OCI-LY7 (cell line): ENCODE measurements around the gene KLK1. TPM values are rescaled to one million over a fixed set of nuclear protein-coding genes. Genes with fewer than 3 reads are reported as not detected.

ENCODE experiments used
- BruUV-seq: library from RNA; stranded (reverse); fragments of 400-500 nt; replicated peaks from 2 replicates; lab custom pipeline; 2021; lab: Mats Ljungman, UMichigan
- CTCF ChIA-PET: fragments of 300-600 bp; sonication (Branson Sonifier 250); formaldehyde crosslinking; loops from one replicate; lab custom pipeline; 2022; ENCODE audit warnings: antibody characterized with exemption; ENCODE audit not compliant: unreplicated experiment; lab: Charles Lee
- POLR2A ChIA-PET: fragments of 300-600 bp; sonication (Branson Sonifier 250); formaldehyde crosslinking; loops from one replicate; lab custom pipeline; 2022; ENCODE audit warnings: antibody characterized with exemption; lab: Charles Lee
- DNase-seq: peaks from one replicate; pipeline ENCODE4 v3.0.0-alpha.2; 2015; ENCODE audit warnings: low spot score
- H2AFZ ChIP-seq: fragments of 200-600 bp; sonication (generic), shearing (Covaris generic); 2 replicates; pipeline ENCODE4 v1.6.1; 2014; ENCODE audit warnings: mild to moderate bottlenecking, antibody characterized with exemption, low read length, moderate library complexity
- H3K27ac ChIP-seq: fragments of 200-600 bp; sonication (generic); 2 replicates; pipeline ENCODE4 v1.5.1; 2014; ENCODE audit warnings: mixed run types, low read depth, mild to moderate bottlenecking, moderate library complexity, low read length, inconsistent platforms; ENCODE audit not compliant: poor library complexity, severe bottlenecking
- H3K36me3 ChIP-seq: fragments of 200-600 bp; sonication (generic); 2 replicates; pipeline ENCODE4 v1.6.1; 2014; ENCODE audit warnings: mild to moderate bottlenecking, antibody characterized with exemption, low read length, moderate library complexity, mixed read lengths; ENCODE audit not compliant: insufficient read depth
- H3K4me1 ChIP-seq: fragments of 200-600 bp; sonication (generic); 2 replicates; pipeline ENCODE4 v1.5.1; 2014; ENCODE audit warnings: mild to moderate bottlenecking, low read length; ENCODE audit not compliant: insufficient read depth, poor library complexity, severe bottlenecking
- H3K4me2 ChIP-seq: fragments of 200-600 bp; sonication (generic); 2 replicates; pipeline ENCODE4 v1.6.1; 2014; ENCODE audit warnings: mild to moderate bottlenecking, low read length
- H3K4me3 ChIP-seq: fragments of 200-600 bp; sonication (generic); 2 replicates; pipeline ENCODE4 v1.5.1; 2014; ENCODE audit warnings: mild to moderate bottlenecking, low read depth, low read length; ENCODE audit not compliant: poor library complexity, severe bottlenecking
- H3K79me2 ChIP-seq: fragments of 200-600 bp; sonication (generic); 2 replicates; pipeline ENCODE4 v1.6.1; 2016; ENCODE audit warnings: low read depth, mild to moderate bottlenecking, low read length, moderate library complexity, mixed read lengths; ENCODE audit not compliant: insufficient read depth
- H3K9me2 ChIP-seq: fragments of 200-600 bp; sonication (generic); 2 replicates; pipeline ENCODE4 v1.6.1; 2016; ENCODE audit warnings: mild to moderate bottlenecking, low read length, mixed read lengths; ENCODE audit not compliant: insufficient read depth
- H3K9me3 ChIP-seq: fragments of 200-600 bp; sonication (generic); 2 replicates; pipeline ENCODE4 v1.6.1; 2014; ENCODE audit warnings: mild to moderate bottlenecking, mixed run types, low read length, mixed read lengths
- H4K20me1 ChIP-seq: fragments of 200-600 bp; sonication (generic); 2 replicates; pipeline ENCODE4 v1.6.1; 2014; ENCODE audit warnings: mild to moderate bottlenecking, antibody characterized with exemption, low read length, moderate library complexity, mixed read lengths; ENCODE audit not compliant: insufficient read depth
- CTCF ChIP-seq: fragments of 200-600 bp; sonication (generic); conservative IDR thresholded peaks from 2 replicates; pipeline ENCODE4 v1.5.1; 2014; ENCODE audit warnings: mild to moderate bottlenecking, antibody characterized with exemption, low read length, moderate library complexity, mixed read lengths
- EZH2phosphoT487 ChIP-seq: fragments of 200-600 bp; sonication (generic); IDR thresholded peaks from 2 replicates; pipeline ENCODE4 v1.6.1; 2018; ENCODE audit warnings: low read depth, borderline replicate concordance, mild to moderate bottlenecking, mixed run types, antibody characterized with exemption, low read length, moderate library complexity, mixed read lengths
- intact Hi-C: fragments of 100-400 bp; cut with micrococcal nuclease; formaldehyde crosslinking; loops from one replicate; pipeline ENCODE4 v1.10.0; 2022; ENCODE audit not compliant: unreplicated experiment
- total RNA-seq, 2 experiments: library from RNA; depleted of rRNA in 1 of 2; stranded (reverse); fragments of >200 nt in 1 of 2; shearing (Covaris generic) in 1 of 2; gene quantifications; 2 replicates each; pipeline ENCODE4 v1.2.3, GENCODE V29; 2014 to 2022

KLK1 gene
- total RNA-seq, 2 experiments from 2014 or later: 5.1 TPM; not detected in 1

GRCh38 chr19:50833117-50833801, 9.7 kb upstream of the KLK1 start, which contains the start of gene KLK15:
Gene KLK15, minus strand, starts transcription at chr19:50833574. Its CDS starts 2,082 bp downstream, at chr19:50831492.
- no peak for TF ChIP-seq CTCF
- no peak for TF ChIP-seq EZH2phosphoT487
- DNase-seq: no peak
- H3K4me2 ChIP-seq: no peak within 1 kb of the TSS
- ChIA-PET POLR2A (no interaction called here), CTCF (interaction anchor here (0.5 kb wide), 1 partner anchor 504 kb away, joined by 3 read pairs; the partner anchor contains the start of gene KCNC3)
- no peaks in the 10 kb centered on the region for H3K9me2 ChIP-seq
- no peaks in the 10 kb centered on the region for H4K20me1 ChIP-seq
- H3K4me1 ChIP-seq: peaks cover 5% of the 10 kb centered on the region
- no peak within 1 kb of the TSS for H3K27ac ChIP-seq
- H3K4me3 ChIP-seq: no peak within 1 kb of the TSS
- H3K9me3 ChIP-seq: no peaks in the 10 kb centered on the region
- no peak within 1 kb of the TSS for H2AFZ ChIP-seq
- H3K36me3 ChIP-seq: no peaks in the 10 kb centered on the region
- no peaks in the 10 kb centered on the region for H3K79me2 ChIP-seq
- BruUV-seq: no TSS peak
- intact Hi-C loops: no loop called here

GRCh38 chr19:50832666-50833065, 9.1 kb upstream of the KLK1 start:
- no peak overlapping the region for H3K27ac ChIP-seq
- no peaks in the 10 kb centered on the region for H3K79me2 ChIP-seq
- intact Hi-C loops: no loop called here
- BruUV-seq: no TSS peak
- no peaks in the 10 kb centered on the region for H4K20me1 ChIP-seq
- no peaks in the 10 kb centered on the region for H3K9me3 ChIP-seq
- TF ChIP-seq EZH2phosphoT487 (no peak), CTCF (no peak)
- no peak overlapping the region for H3K4me3 ChIP-seq
- H3K4me2 ChIP-seq: no peak overlapping the region
- ChIA-PET POLR2A (interaction anchor here (0.7 kb wide), 1 partner anchor 35 kb away, joined by 5 read pairs; no protein-coding TSS in a partner anchor), CTCF (no interaction called here)
- no peak overlapping the region for H2AFZ ChIP-seq
- H3K4me1 ChIP-seq: peaks cover 5% of the 10 kb centered on the region
- no peaks in the 10 kb centered on the region for H3K9me2 ChIP-seq
- no peaks in the 10 kb centered on the region for H3K36me3 ChIP-seq
- DNase-seq: no peak

- Histone ChIP-seq H3K4me1 (peaks cover 5% of the 10 kb centered on the region), H3K27ac (no peak overlapping the region), H3K9me2 (no peaks in the 10 kb centered on the region), H3K36me3 (no peaks in the 10 kb centered on the region), H3K9me3 (no peaks in the 10 kb centered on the region), H3K4me3 (no peak overlapping the region), H3K4me2 (no peak overlapping the region), H2AFZ (no peak overlapping the region), H3K79me2 (no peaks in the 10 kb centered on the region), H4K20me1 (no peaks in the 10 kb centered on the region)
- no TSS peak for BruUV-seq
- POLR2A ChIA-PET: no interaction called here
- DNase-seq: no peak
- intact Hi-C loops: no loop called here
- TF ChIP-seq CTCF (no peak), EZH2phosphoT487 (no peak)
- CTCF ChIA-PET: no interaction called here
These were observed 7.4 kb upstream of the KLK1 start for GRCh38 chr19:50831026-50831396.
